HG03565 (cell line): ENCODE results near the gene ATXN1L.
"Not testable (repeated sequence)": the region's sequence is repeated elsewhere in the genome, so short reads cannot be mapped to it uniquely, and the experiment has no call there.

Experiments
- ATAC-seq: cut with Tn5 transposase; IDR thresholded peaks from one replicate; pipeline ENCODE4 v1.9.1; 2021; ENCODE audit warnings: mild to moderate bottlenecking, moderate library complexity; ENCODE audit not compliant: unreplicated experiment

The ATXN1L gene

DNA sequence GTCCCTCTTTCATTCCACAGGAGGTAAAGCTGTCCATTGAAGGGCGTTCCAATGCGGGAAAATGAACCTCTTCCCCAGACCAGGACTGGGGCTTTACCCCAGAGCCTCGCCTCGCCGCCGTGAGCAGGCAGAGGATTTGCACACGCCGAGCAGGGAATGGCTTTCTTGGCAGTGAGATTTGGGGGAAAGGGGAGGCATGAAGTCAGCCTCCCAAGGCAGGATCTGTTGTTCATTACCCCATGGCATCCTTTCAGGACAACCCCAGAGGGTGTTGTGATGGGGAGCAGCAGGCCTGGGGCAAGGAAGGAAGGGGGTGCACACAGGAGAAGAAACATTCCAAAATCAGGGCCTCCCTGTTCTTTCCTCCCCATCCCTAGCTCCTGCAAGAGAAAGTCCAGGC lies 6.0 kb downstream of the ATXN1L start:
- no peak for ATAC-seq

DNA sequence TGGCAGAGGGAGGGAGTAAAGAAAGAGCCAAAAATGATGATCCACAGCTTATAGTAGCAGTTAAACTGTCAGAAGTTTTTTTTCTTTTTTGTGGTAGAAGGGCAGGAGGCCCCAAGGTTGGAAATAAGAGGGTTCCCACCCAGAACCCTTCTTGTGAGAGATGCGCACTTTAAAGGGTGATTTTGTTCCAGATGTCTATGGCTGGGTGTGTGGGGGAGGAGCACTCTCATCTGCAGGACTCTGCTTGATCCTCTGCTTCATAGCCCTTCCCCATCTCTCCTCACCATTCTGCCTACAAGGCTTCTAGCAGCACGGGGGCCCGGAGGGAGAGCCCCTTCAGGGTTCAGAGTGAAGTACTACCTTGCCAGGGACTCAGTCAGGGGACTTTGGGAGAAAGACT lies 6.4 kb downstream of the ATXN1L start:
- ATAC-seq = no peak

DNA sequence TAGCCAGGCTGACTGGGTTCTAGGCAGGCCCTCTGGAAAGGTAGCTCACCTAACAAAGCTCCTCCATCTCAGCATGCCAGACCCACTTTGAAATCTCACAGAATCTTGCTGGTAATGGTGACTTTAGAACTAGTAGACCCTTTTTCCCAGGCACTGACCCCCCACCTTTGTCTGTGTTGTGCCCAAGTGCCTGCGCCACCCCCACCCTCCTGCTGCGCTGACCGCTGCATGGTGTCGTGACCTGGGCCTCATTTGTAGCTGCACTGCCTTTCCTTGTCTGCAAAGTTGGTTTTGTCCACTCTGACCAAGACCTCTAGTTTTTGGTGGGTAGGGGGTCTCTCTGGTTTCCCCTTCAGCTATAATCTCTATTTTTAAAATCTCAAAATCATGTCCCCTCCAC lies 6.8 kb downstream of the ATXN1L start:
- ATAC-seq = no peak

DNA sequence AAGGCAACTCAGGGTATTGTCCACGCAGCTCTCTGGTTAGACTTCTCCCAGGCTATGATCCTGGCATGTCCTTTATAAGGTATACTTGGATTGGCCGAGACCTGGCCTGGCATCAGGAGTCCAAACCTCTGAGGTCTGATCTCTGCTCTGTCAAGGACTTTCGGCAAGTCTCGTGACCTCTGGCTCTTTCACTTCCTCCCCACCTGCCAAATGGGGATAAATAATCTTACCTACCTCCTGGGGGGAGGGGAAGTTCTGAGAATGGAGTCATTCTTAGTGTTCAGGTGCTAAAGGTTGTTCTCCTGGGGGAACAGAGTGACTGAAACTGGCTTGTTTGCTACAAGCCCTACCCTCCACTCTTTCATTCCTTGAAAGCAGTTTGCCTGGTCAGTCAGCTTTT lies 7.6 kb downstream of the ATXN1L start:
- ATAC-seq = peak; percentile 57

DNA sequence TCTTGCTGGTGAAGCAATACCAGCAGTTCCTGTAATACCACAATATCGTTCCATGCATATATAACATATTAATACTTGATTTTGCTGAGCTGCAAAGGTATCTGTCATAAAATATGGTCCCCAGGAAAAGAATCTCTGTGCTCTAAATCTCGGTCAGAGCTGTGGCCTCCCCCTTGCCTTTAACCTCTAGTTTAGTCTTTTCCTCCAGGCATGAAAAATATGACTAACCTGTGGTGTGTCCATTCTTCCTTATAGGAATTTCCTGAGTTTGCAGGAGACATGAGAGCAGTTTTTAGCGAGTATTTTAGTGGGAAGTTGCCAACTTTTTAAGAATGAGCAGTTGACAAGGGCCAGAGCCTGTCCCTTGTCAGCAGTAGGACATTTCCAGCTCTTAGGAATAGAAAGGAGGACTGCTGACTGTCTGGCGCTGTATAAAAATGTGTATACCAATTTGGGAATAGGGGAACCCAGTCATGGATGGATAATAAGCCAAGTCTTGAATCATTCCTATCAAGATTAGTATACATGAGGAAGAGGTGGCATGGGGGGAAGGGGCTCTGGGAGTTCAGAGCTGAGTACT lies 8.7 kb downstream of the ATXN1L start:
- no peak for ATAC-seq

DNA sequence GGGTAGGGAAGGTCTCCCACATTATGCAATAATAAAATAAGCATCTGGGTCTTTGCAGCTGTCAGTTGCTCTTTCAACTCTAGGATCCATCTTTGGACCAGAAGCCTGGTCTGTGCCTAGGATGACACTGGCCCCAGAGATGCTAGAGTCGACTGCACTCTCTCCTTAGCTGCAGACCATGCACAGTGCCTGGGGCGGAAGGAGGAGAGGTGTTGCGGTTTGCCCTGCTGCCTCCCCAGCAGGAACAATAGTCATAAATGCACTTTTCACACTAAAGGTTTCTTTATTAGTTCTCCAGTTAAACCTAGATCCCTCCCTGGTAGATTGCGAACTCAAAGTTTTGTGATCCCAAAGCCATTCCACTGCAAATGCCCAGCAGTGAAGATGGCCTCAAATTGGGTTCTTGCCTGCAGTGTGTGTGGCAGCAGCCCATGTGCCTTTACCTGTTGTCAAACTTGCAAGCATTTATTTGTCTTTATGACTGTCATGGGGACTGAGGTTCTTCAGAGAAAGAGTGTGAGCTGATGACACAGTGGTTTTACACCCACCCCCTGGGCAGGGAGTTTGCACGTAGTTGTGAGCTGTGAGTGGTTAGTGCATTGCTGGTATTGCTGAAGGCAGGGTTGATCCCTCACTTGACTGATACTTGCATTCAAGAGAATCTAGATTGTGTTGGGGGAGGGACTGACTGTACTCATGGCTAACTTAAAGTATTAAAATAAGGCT lies 10.3 kb downstream of the ATXN1L start:
- ATAC-seq = no peak

DNA sequence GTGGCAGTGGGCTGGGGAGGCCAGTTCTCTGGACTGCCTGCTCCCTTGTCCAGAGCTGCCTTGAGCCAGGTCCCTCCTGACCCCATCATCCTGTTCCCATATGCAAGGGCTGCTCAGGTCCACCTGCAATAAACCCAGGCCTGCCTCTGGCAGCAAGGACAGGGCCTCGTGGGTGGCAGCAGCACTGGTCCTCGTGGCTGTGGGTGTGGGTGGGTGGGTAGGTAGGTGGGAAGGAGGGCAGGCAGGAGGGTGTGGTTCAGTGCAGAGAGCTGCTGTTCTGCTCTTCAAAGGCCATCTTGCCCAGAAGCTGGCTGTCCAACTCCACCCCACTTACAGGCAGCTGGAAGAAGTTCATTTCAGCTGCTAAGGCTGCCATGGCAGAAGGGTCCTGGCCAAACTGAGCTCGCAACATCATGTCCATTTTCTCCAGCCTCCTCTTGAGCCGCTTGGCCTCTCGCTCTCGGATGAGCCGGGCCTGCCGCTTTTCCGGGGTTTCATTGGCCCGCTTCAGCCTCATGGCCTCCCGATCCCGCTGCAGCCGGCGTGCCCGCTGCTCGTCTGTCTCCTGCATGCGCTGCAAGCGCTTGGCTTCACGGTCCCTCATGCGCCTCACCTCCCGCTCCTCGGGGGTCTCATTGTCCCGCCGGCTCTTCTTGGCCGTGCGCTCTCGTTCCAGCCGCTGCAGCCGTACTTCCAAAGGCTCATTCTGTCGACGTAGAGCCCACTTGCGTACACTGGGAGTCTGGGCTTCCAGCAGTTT lies 14.2 kb downstream of the ATXN1L start:
- ATAC-seq = no peak

DNA sequence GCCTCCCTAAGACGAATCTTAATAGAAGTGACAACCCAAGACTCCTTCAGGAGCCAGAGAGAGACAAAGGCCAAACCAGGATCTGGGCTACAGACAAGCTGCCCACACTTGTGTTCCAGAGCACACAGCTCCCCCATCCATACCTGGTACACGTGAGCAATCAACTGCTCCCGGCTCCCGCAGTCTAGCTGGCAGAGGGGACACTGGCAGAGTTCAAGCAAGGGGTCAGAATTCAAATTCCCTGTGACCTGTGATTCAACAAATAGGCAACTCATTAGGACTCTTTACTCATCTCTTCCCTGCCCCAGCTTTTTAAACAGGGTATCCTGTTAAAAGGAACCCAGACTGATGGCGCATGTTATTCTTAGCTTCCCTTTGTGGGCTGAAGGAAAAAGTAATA lies 18.2 kb downstream of the ATXN1L start:
- ATAC-seq = no peak

DNA sequence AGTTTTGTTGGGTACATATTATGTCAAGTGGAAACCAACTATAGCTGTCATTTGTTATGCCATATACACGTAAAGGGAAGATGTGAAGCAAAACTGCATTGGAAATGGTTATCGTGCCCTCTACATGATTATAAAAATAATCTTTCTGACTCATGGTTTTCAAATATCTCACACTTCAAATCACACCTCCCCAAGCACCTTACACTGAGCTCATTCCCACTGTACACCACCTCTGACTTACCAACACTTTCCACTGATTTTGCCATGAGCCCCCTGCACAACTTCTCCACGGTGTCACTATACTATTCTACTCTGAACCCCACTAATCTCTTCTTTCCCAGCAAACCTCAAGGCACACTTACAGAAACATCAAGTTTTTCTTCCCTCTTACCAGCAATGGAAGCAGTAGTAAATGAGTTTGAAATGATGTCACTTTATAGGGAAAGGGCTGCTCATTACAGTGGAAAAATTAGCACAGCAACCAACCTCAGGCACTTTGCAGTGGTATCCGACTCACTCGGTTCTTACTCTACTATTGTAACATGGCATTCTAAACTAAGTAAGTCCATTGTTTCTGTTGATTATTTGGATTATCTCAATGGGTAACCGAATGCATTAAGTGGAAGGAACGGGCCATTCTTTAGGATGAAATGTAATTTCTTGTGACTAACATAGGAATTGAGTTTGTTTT lies 19.5 kb downstream of the ATXN1L start:
- ATAC-seq = no peak

DNA sequence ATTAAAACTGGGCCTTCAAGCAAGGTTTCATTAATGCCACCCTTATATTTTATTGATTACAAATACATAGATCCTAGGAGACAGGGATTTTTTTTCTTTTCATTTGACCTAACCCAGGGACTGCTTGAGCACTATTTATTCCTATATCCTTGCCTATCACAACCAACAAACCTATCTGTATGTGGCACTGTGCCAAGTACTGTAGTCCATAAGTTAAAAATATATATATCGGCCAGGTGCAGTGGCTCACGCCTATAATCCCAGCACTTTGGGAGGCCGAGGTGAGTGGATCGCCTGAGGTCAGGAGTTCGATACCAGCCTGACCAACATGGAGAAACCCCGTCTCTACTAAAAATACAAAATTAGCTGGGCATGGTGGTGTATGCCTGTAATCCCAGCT lies 21.4 kb downstream of the ATXN1L start:
- not testable (repeated sequence) for ATAC-seq

DNA sequence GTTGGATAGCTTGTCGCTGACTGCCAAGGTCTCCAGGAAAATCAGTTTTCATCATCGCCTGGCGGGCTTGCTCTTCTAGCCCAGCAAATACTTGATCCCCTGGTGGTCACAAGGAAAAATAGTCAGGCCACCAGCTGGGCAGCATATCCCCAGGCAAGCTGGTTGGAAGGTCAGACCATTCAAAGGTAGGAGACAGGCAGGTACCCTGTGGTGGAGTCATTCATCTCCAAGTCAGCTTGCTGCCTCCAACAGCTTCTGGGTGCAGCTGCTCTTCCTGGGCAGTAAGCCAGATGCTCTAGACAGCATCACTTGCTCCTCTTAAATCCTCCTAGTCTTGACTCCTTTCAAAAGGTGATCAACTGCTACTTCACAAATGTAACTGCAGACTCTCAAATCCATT lies 22.2 kb downstream of the ATXN1L start:
- ATAC-seq = no peak

DNA sequence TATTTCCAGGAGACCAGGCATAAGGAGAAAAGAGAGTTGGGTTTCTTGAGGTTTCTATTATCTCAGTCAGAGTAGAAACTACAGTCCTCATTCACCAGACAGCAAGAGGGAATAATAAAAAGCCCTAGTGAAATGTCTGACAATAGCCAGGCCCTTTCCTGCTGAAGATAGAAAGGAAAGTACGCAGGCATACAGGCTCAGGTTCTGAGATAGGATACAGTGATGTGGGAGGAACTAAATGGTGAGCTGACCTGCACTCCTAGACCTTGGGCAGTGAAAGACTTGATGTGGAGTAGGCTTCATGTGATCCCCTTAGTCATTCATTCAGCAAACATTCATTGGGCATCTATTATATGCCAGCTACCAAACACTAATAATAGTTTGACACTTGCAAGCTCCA lies 23.3 kb downstream of the ATXN1L start:
- no peak for ATAC-seq

DNA sequence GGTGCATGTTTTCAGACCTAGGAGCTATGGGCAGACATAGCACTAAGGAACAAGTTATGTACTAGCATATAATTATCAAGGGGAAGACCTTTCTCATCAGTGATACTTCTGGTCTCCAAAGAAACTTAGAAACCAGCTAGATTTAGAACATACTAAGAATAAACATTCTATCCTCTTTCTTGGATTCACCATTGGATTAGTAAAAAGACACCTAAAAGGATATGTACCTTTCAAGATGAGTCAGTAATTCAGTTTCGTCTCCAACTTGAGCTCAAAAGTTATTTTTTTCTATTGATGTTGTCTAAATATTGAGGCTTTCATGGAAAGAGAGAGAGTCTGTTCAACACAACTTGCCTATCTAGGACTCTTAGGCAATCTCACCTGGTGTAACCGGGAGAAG lies 25.0 kb downstream of the ATXN1L start:
- no peak for ATAC-seq

DNA sequence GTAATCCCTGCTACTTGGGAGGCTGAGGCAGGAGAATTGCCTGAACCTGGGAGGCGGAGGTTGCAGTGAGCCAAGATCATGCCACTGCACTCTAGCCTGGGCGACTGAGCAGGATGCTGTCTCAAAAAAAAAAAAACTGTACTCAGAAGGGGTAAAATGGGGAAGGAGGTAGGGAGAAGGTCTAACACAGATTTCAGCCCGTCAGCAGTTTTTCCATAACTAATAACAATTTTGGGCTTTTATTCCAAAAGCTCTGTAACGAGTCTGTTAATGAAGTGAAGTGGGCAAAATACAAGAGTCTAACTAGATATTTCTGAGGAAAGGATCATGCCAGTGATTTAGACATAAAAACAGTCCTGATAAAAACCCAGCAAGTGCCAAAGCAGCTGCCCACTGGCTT lies 27.4 kb downstream of the ATXN1L start:
- no peak for ATAC-seq

DNA sequence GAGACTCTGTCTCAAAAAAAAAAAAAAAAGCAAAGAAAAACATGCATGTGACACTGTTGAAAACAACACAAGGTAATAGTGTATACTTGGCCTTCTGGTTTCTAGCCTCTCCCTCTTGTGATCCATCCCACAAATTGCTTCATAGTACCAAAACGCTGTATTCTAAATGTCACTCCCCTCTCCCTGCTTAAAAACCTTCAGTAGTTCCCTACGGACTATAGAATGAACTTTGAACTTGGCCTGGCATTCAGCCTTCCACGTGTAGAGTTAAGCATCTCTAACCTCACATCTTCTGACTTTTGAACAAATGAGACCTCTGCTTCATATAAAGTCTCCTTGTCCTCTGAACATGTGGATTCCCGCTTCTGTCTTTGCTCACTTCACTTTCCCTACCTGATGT lies 33.1 kb downstream of the ATXN1L start:
- no peak for ATAC-seq

DNA sequence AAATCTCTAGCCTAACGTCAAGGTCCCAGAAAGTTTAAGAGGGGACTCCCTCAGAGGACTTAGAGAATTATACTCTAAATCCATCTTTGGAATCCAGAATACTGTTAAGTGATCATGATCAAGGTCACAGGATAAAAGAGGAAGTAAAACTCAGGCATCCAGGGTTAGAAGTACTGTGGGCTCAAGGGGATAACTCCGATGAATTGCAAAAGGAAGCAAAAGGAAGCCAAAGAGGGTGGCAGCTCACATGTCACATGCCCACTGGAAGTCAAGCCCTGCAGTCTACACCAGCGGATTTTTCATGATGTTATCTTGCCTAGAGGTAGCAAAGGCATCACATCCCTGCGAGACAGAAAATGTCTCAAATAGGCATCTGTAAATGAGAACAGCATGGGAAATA lies 34.4 kb downstream of the ATXN1L start:
- no peak for ATAC-seq

DNA sequence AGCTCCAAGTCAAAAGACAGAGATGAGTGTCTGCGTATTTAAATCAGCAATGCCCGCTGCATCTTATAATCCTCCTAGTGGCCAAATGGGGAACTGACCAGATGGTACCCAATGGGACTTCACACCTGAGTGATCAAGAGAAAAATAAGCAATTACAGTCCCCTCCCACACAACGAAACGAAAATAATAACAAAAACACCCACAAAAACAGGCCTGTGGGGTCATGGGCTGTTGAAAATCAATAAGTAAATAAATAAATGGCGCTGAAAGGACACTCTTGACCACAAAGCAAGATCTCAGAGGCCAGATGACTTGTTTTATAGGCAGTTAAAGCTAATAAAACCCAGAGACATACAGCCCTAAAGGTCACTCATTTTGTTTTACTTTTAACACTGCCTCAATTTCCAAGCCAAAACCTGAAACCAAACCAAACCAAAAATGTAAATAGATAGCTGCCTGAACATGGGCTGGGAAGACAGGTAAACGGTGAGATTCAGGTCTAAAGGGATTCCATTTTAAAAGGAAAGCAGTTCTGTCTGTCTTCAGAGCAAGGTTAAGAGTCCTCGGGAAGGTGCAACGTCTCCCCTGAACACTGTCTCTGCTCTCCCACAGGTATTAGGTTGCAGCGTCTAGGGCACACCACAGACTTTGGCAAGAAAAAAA lies 36.9 kb downstream of the ATXN1L start:
- ATAC-seq = peak; percentile 36

DNA sequence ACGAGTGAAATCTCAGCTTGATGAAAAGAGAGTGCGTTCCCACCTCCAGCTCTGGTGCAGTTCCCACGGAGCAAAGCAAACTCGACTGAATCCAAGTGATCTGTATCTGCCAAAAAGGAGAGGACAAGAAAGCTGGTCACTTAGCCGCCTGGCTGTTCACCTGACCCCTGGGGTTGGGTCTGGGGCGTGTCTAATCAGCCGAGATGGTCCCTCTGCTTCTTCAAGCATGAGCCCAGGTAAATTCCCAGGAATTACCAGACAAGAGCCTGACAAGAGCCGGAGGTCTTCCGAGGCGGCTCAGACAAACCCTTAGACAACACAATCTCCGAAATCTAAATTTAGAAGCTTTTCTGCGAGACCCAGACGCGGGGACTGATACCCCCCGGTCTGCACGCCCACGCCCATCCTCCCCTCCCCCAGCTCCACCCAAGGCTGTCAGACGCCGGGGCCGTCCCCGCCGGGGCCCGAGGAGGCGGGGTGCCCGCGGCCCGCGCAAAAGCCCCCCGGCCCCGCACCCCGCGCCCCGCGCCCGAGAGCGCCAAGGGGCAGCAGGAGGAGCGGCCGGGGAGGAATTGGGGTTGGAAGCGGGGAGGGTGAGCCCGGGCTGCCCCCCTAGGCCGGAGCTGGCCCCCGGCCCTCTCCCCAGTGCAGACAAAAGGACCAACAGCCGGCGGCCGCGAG lies 37.5 kb downstream of the ATXN1L start:
- ATAC-seq = no peak

DNA sequence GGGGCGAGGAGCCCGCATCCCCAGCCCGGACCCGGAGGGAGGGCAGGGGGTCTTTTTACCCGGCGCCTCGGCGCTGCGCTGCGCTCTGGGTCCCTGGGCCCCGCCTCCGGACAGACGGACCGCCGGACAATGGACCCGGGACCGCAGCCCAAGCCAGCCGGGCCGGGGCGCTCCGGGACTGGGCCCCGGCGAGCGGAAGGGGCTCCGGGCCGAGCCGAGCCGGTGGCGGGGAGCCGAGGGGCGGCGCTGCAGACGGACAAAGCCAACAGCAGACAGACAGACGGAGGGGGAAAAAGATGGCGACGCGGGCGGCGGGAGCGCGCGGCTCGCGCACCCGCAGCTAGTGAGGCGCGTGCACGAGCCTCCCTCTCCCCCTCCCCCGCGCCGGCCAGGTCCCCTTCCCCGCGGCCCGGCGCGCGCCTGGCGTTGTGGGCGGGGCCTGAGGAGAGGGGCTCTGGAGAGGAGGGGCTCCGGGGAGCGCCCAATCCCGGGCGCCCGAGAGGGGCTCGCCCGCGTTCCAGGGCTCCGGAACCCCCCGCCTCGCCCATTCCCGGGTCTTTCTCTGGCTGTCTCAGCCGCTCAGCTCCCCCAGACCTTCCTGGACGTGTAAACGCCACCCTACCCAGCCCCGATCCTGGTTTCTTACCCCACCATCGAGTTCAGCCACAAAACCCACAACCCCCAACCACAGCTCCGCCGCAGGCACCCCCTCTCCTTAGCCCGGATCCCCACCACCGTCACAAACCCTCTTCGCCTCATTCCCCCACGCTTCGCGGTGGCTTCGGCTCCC lies 38.3 kb downstream of the ATXN1L start, which contains the start of gene ZNF821:
TSS of gene ZNF821 (minus strand) at position 334 of the 790 bp plus-strand sequence. CDS start 4,236 bp downstream, outside the sequence.
- ATAC-seq = no peak

DNA sequence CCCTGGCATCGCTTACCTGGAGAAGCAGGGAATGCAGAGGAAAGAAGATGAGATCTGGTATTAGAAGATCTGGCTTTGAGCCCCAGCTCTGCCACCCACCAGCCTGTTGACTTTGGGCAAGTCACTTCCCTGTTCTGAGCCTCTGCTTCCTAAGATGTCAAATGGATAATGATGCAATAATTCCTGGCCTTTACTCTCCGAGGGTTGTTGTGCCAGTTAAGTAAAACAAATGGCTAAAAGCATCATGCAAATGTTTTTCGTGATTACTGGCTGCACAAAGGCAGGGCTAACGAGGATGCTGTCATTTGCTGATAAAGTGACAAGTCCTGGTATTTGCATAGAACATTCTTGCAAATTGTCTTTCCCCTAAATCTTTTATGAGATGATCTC lies 39.5 kb downstream of the ATXN1L start:
- ATAC-seq = no peak
